Activated CD4-positive, CD25-positive, alpha-beta regulatory T cell treated with anti-CD3 and anti-CD28 coated beads, Interleukin-2, amount 50 U/mL, for 24 hours (primary cell): Measurements from ENCODE around the gene RAD17.

ENCODE experiments used
- ATAC-seq, 2 donors: fragments of 150-1000 bp; cut with Tn5 transposase; one replicate each; pipeline ENCODE4 v1.10.0; 2021; ENCODE audit warnings: mild to moderate bottlenecking in 1 of 2, moderate library complexity in 1 of 2

Gene RAD17

GRCh38 chr5:69462170-69462569 lies 92.6 kb downstream of the RAD17 start:
- no peak for ATAC-seq
